Brain pericyte (primary cell): ENCODE measurements around the gene LAMA2.
"Not testable (repeated sequence)": the region's sequence is repeated elsewhere in the genome, so short reads cannot be mapped to it uniquely, and the experiment has no call there.

Source experiments
- DNase-seq: peaks from one replicate; pipeline ENCODE4 v3.0.0-alpha.2; 2012; ENCODE audit warnings: low read depth, low spot score

LAMA2 gene

GRCh38 chr6:129115471-129115870, 232.5 kb downstream of the LAMA2 start:
- DNase-seq: no peak

- DNase-seq: no peak
Observed at GRCh38 chr6:129117355-129117754, 234.4 kb downstream of the LAMA2 start.

GRCh38 chr6:129120856-129121638, 238.1 kb downstream of the LAMA2 start:
- DNase-seq: no peak

GRCh38 chr6:129124347-129124746, 241.4 kb downstream of the LAMA2 start:
- DNase-seq: no peak

- DNase-seq: no peak
Observed at GRCh38 chr6:129130106-129130505, 247.2 kb downstream of the LAMA2 start.

- DNase-seq: no peak
Observed at GRCh38 chr6:129130959-129131681, 248.2 kb downstream of the LAMA2 start.

- DNase-seq: no peak
Observed at GRCh38 chr6:129133770-129134192, 250.8 kb downstream of the LAMA2 start.

GRCh38 chr6:129134535-129134934, 251.6 kb downstream of the LAMA2 start:
- no peak for DNase-seq

GRCh38 chr6:129135451-129135850, 252.5 kb downstream of the LAMA2 start:
- no peak for DNase-seq

- no peak for DNase-seq
Observed at GRCh38 chr6:129136751-129137150, 253.8 kb downstream of the LAMA2 start.

- no peak for DNase-seq
Observed at GRCh38 chr6:129138739-129139405, 255.9 kb downstream of the LAMA2 start.

- DNase-seq: no peak
Observed at GRCh38 chr6:129140526-129140925, 257.6 kb downstream of the LAMA2 start.

- DNase-seq: no peak
Observed at GRCh38 chr6:129141499-129141898, 258.6 kb downstream of the LAMA2 start.

- no peak for DNase-seq
Observed at GRCh38 chr6:129146902-129147301, 264.0 kb downstream of the LAMA2 start.

- no peak for DNase-seq
Observed at GRCh38 chr6:129150507-129150906, 267.6 kb downstream of the LAMA2 start.

GRCh38 chr6:129153257-129153656, 270.3 kb downstream of the LAMA2 start:
- no peak for DNase-seq

- not testable (repeated sequence) for DNase-seq
Observed at GRCh38 chr6:129159242-129159641, 276.3 kb downstream of the LAMA2 start.

GRCh38 chr6:129162605-129163004, 279.7 kb downstream of the LAMA2 start:
- no peak for DNase-seq

- no peak for DNase-seq
Observed at GRCh38 chr6:129163551-129163950, 280.6 kb downstream of the LAMA2 start.

- DNase-seq: no peak
Observed at GRCh38 chr6:129164032-129164431, 281.1 kb downstream of the LAMA2 start.

- DNase-seq: not testable (repeated sequence)
Observed at GRCh38 chr6:129172279-129172995, 289.5 kb downstream of the LAMA2 start.

- no peak for DNase-seq
Observed at GRCh38 chr6:129175066-129175465, 292.1 kb downstream of the LAMA2 start.
